ENCODE results near the gene BRAF. TPM values are rescaled to one million over a fixed set of nuclear protein-coding genes. Genes with fewer than 3 reads are reported as not detected.

Gene BRAF
- total RNA-seq, 3 donors from 2014 or later (not counting 1 experiment from before 2014, with no cell fraction given) = 54.3 to 67.7 (median 64.1) TPM

GRCh38 chr7:140869430-140869829, 55.3 kb downstream of the BRAF start:
- no peak for ATAC-seq
- H3K27me3 ChIP-seq (ENCODE audit: control insufficient read depth, insufficient read depth, low read length) = no peaks in the 10 kb centered on the region
- DNase-seq = no peak
- H3K9me3 ChIP-seq (ENCODE audit: control insufficient read depth, insufficient read depth, low read length) = no peaks in the 10 kb centered on the region
- H3K27ac Mint-ChIP-seq = no peak overlapping the region
- no peak overlapping the region for H3K4me3 Mint-ChIP-seq
- no peak for TF ChIP-seq CTCF (IDR thresholded peaks at IDR 0.05)
- no peaks in the 10 kb centered on the region for H3K36me3 ChIP-seq (ENCODE audit: control insufficient read depth, insufficient read depth, low read length)
- intact Hi-C loops (cut with micrococcal nuclease) = no loop called here
- no peak overlapping the region for H3K4me3 ChIP-seq (ENCODE audit: low read length)
- H3K36me3 Mint-ChIP-seq = no peaks in the 10 kb centered on the region
- H3K9me3 Mint-ChIP-seq = no peaks in the 10 kb centered on the region
- H3K4me1 Mint-ChIP-seq = peaks cover 27 to 38% of the 10 kb centered on the region in 2 donors
- 97% methylated on average over 8 of the region's 8 CpGs for WGBS (ENCODE audit: insufficient coverage)
- no peaks in the 10 kb centered on the region for H3K27me3 Mint-ChIP-seq (ENCODE audit: low read depth in 2 of 2)
- no peaks in the 10 kb centered on the region for H3K4me1 ChIP-seq (ENCODE audit: control insufficient read depth, insufficient read depth, low read length)
- no peak overlapping the region for H3K27ac ChIP-seq (ENCODE audit: low read length)

- Mint-ChIP-seq H3K4me1 (peaks cover 37 to 43% of the 10 kb centered on the region in 2 donors), H3K4me3 (no peak overlapping the region)
These were observed 57.0 kb downstream of the BRAF start for GRCh38 chr7:140867467-140868462.

GRCh38 chr7:140866926-140867325, 57.8 kb downstream of the BRAF start:
- intact Hi-C loops (cut with micrococcal nuclease) = no loop called here
- no peaks in the 10 kb centered on the region for H3K36me3 ChIP-seq (ENCODE audit: control insufficient read depth, insufficient read depth, low read length)
- Mint-ChIP-seq H3K27me3 (ENCODE audit: low read depth in 2 of 2) (no peaks in the 10 kb centered on the region), H3K36me3 (no peaks in the 10 kb centered on the region), H3K4me3 (no peak overlapping the region), H3K27ac (no peak overlapping the region), H3K9me3 (no peaks in the 10 kb centered on the region), H3K4me1 (peaks cover 41 to 46% of the 10 kb centered on the region in 2 donors)
- no peak for DNase-seq
- H3K27ac ChIP-seq (ENCODE audit: low read length) = no peak overlapping the region
- no peak for TF ChIP-seq CTCF (IDR thresholded peaks at IDR 0.05)
- ATAC-seq = no peak
- H3K27me3 ChIP-seq (ENCODE audit: control insufficient read depth, insufficient read depth, low read length) = no peaks in the 10 kb centered on the region
- H3K4me3 ChIP-seq (ENCODE audit: low read length) = no peak overlapping the region
- no peaks in the 10 kb centered on the region for H3K9me3 ChIP-seq (ENCODE audit: control insufficient read depth, insufficient read depth, low read length)
- H3K4me1 ChIP-seq (ENCODE audit: control insufficient read depth, insufficient read depth, low read length) = no peaks in the 10 kb centered on the region

More at GRCh38 chr7:140867467-140868462, 57.0 kb downstream of the BRAF start:
- WGBS (ENCODE audit: insufficient coverage) = 89% methylated on average over 4 of the region's 5 CpGs
- Histone ChIP-seq H3K9me3 (ENCODE audit: control insufficient read depth, insufficient read depth, low read length) (no peaks in the 10 kb centered on the region), H3K4me1 (ENCODE audit: control insufficient read depth, insufficient read depth, low read length) (no peaks in the 10 kb centered on the region), H3K27me3 (ENCODE audit: control insufficient read depth, insufficient read depth, low read length) (no peaks in the 10 kb centered on the region), H3K27ac (ENCODE audit: low read length) (no peak overlapping the region), H3K36me3 (ENCODE audit: control insufficient read depth, insufficient read depth, low read length) (no peaks in the 10 kb centered on the region), H3K4me3 (ENCODE audit: low read length) (no peak overlapping the region)
- Mint-ChIP-seq H3K27ac (no peak overlapping the region), H3K27me3 (ENCODE audit: low read depth in 2 of 2) (no peaks in the 10 kb centered on the region), H3K36me3 (no peaks in the 10 kb centered on the region), H3K9me3 (no peaks in the 10 kb centered on the region)
- no peak for ATAC-seq
- DNase-seq = no peak
- TF ChIP-seq CTCF (IDR thresholded peaks at IDR 0.05) = no peak
- intact Hi-C loops (cut with micrococcal nuclease) = no loop called here
